Measurements from ENCODE around the gene SLC10A3.

SLC10A3 gene

GRCh38 chrX:154481911-154482601 lies 8.4 kb downstream of the SLC10A3 start:
- DNase-seq = no peak

GRCh38 chrX:154481195-154481594 lies 9.2 kb downstream of the SLC10A3 start:
- DNase-seq = no peak

DNA sequence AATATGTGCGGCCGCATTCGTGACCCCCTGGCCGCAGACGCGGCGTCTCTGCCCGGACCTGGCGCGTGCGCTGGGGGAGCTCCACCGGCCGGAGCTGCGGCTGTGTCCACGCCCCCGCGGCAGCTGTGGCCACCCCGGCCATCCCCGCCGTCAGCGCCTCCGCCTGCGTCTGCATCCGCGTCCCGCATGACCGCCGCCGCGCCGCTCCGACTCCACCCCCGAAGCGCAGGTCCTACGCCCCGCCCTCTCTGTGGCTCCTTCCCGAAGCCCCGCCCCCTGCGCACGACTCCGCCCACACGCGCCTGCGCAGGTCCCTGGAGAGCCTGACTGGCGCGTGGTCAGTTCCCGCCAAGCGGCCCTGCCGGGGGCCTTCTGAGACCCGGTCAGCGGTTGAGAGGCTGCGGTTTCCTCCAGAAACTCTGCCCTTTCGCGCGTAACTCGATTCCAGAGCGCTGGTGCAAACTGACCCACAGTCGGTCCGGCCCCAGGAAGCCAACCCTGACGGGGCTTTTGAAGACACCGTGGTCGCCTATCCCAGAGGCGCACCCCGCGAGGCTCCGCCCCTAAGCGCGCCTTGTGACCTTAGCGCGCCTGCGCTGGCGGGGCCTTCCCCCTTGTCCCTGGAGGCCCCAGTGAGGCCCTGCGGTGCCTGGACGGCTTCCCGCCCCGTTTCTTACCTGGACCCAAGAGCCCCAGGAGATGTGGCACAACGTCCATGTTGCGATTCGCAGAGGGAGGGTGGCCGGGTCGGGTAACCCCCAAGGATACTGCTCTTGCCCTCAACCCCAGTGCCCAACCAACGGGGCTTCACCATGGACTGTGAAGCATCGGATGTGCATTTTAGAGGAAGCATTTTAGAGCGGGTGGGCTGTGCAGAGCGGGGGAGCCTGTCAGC lies 11.5 kb downstream of the SLC10A3 start, which contains the start of gene LAGE3:
Gene LAGE3, minus strand, starts transcription at position 554 of the 895 bp plus-strand sequence. Its CDS starts 366 bp downstream, at position 188.
- peak; percentile 93 for DNase-seq

- no peak for DNase-seq
Observed at GRCh38 chrX:154477891-154478477, 12.4 kb downstream of the SLC10A3 start.

DNA sequence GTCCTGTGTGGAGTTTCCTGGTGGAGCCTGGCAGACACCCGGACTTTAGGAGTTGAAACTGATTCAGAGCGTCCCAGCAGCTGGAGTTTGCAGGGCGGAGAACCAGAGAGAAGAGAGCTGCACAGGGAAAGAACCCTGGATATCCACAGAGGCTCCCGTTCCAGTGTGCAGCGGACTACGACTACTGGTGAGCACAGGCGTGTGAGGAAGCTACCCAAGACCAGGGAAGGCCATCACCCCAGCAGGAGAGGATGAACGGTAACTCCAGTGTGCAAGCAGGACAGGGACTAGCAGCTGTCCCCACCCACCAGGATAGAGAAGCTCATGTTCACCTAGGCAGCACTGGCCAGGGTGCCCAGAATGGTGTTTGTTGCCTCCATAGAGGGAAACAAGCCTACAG lies 13.6 kb downstream of the SLC10A3 start:
- DNase-seq = no peak

DNA sequence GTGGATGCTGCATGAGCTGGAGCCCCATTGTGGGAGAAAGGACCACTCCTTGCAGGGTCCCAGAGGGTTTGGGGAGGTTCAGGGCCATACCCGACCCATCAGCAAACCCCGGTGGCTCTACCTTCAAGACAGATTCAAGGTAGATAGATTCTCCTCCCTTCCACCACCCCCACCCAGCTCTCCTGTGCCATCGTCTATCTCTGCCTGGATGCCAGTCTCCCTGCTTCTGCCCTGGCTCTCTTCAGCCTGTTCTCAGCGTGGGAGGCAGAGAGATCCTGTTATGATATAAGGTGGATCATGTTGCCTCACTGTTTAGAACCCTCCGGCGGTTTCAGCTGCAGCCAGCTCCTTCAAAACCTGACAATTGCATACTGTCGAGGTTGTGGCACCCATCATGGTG lies 16.7 kb downstream of the SLC10A3 start:
- DNase-seq = no peak

DNA sequence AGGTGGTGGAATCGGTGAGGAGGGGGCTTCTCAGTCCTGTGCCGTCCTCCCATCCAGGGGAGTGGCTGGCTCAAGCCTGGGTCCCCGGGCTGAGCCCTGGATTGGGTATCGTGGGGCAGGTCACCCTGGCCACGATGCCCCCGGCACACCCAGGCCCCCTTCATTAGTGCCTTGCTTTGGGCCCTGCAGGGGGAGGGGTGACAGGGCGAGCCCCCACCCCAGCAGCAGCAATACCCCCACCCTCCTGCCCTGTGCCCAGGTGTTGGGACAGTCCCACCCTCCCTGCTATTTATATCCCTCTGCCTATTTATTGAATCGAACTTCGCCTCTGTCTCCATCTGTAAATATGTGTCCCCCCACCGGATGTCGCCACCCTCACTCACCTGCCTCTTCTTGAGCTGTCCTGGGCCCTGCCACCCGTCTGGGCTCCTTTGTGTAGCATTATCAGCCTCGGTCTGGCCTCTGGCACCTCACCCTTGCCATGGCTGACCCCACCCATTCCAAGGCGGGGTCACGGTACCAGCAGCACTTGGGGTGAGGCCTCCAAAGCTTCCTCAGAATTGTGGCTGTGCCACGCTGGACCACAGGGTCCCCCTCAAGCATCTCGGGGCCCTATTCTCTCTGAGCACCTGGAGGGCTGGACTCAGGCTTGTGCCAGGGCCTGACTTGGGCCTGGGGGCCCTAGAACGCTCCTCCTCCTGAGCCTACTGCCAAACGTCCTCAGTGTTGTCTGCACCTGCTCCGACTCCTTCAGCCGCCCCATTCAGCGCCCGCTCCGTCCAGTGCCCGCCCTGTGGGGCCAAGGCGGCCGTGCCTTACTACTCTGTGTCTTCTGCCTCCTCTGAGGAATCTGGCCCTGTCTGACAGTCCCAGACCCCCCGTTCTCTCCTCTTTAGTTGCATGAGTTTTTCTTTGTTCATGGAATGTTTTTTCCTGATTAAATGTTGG lies 17.5 kb downstream of the SLC10A3 start:
- no peak for DNase-seq

GRCh38 chrX:154471839-154472684 lies 18.4 kb downstream of the SLC10A3 start:
- DNase-seq = no peak

GRCh38 chrX:154470914-154471568 lies 19.4 kb downstream of the SLC10A3 start:
- DNase-seq = no peak

- no peak for DNase-seq
Observed at GRCh38 chrX:154470434-154470833, 20.0 kb downstream of the SLC10A3 start.

GRCh38 chrX:154469880-154470279 lies 20.5 kb downstream of the SLC10A3 start:
- DNase-seq = no peak

- no peak for DNase-seq
Observed at GRCh38 chrX:154469114-154469513, 21.3 kb downstream of the SLC10A3 start.

DNA sequence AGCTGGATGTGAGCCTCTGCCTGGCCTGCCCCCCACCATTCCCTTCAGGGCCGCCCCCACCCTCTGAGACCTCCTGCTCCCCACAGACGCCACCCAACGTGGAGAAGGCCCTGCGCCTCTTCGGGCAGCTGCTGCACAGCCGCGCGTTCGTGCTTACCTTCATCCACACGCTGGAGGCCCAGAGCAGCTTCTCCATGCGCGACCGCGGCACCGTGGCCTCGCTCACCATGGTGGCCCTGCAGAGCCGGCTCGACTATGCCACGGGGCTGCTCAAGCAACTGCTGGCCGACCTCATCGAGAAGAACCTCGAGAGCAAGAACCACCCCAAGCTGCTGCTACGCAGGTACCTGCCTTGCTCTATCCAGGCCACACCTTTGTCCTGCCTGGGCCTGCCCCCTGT lies 22.2 kb downstream of the SLC10A3 start:
- no peak for DNase-seq

DNA sequence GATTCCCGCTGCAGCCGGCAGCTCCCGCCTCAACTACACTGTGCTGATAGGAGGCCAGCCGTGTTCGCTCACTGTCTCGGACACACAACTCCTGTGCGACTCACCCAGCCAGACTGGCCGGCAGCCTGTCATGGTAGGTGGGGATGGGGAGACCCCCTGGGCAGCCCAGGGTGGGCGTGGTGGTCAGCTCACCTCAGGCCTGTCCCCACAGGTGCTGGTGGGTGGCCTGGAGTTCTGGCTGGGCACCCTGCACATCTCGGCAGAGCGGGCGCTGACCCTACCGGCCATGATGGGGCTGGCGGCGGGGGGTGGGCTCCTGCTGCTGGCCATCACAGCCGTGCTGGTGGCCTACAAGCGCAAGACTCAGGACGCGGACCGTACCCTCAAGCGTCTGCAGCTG lies 22.9 kb downstream of the SLC10A3 start:
- no peak for DNase-seq

- DNase-seq = no peak
Observed at GRCh38 chrX:154466907-154467306, 23.5 kb downstream of the SLC10A3 start.

DNA sequence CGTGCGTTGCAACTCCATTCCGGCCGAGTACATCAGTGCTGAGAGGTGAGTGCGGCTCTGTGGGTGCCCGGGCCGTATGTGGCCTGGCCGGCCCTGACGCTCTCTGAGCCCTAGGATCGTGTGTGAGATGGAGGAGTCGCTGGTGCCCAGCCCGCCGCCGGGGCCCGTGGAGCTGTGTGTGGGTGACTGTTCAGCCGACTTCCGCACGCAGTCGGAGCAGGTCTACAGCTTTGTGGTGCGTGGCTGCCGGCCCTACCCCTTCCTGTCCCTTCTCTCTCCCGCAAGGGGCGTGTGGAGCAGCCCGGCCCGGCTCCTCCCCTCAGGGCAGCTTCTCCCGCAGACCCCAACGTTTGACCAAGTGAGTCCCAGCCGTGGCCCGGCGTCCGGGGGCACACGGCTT lies 24.4 kb downstream of the SLC10A3 start:
- no peak for DNase-seq

GRCh38 chrX:154465601-154466000 lies 24.8 kb downstream of the SLC10A3 start:
- no peak for DNase-seq

- DNase-seq = no peak
Observed at GRCh38 chrX:154464806-154465365, 25.5 kb downstream of the SLC10A3 start.

GRCh38 chrX:154463611-154464220 lies 26.7 kb downstream of the SLC10A3 start:
- DNase-seq = no peak

GRCh38 chrX:154462396-154462795 lies 28.0 kb downstream of the SLC10A3 start:
- no peak for DNase-seq
